ENCODE data around the gene CYYR1.

The CYYR1 gene

GRCh38 chr21:26539566-26539965, 33.5 kb downstream of the CYYR1 start:
- WGBS, 2 donors (ENCODE audit: extremely low coverage in 2 of 2, insufficient read length in 2 of 2, insufficient replicate concordance in 1 of 2), result no CpG with 5 or more reads among the region's 2 CpGs
- Histone ChIP-seq H4K91ac (ENCODE audit: low read depth, low read length, poor library complexity) (no peak overlapping the region), H2BK12ac (ENCODE audit: low read length) (no peak overlapping the region), H3K9ac (ENCODE audit: low read depth, low read length, poor library complexity) (no peak overlapping the region), H3K18ac (ENCODE audit: low read length) (no peak overlapping the region), H3K4ac (ENCODE audit: low read length) (no peak overlapping the region), H3K79me1 (ENCODE audit: low read depth, low read length) (no peaks in the 10 kb centered on the region), H2BK15ac (ENCODE audit: low read length) (no peak overlapping the region), H3K36me3 (replicated peaks in 1 of 2; ENCODE audit: control insufficient read depth in 2 of 2, insufficient read depth in 2 of 2, low read length in 2 of 2) (no peaks in the 10 kb centered on the region), H2AFZ (ENCODE audit: low read length) (no peak overlapping the region), H2AK5ac (ENCODE audit: low read depth, low read length) (no peak overlapping the region), H2BK5ac (ENCODE audit: low read length) (no peak overlapping the region), H3K9me3 (replicated peaks in 1 of 2; ENCODE audit: control insufficient read depth in 2 of 2, insufficient read depth in 1 of 2, low read depth in 1 of 2, low read length in 2 of 2) (no peaks in the 10 kb centered on the region), H3K14ac (ENCODE audit: low read length) (no peak overlapping the region), H2BK120ac (ENCODE audit: low read depth, low read length) (no peak overlapping the region), H3K27me3 (ENCODE audit: control insufficient read depth in 3 of 3, insufficient read depth in 3 of 3, low read depth in 1 of 3, low read length in 3 of 3) (no peaks in the 10 kb centered on the region), H3K4me3 (ENCODE audit: low read length in 2 of 2) (no peak overlapping the region), H3K4me1 (ENCODE audit: control insufficient read depth in 2 of 2, insufficient read depth in 1 of 2, low read depth in 1 of 2, low read length in 2 of 2) (no peaks in the 10 kb centered on the region), H4K8ac (ENCODE audit: low read depth, low read length) (no peak overlapping the region), H3K27ac (replicated peaks; ENCODE audit: low read length) (no peak overlapping the region), H3K4me2 (ENCODE audit: insufficient read depth, low read length, poor library complexity, severe bottlenecking) (no peak overlapping the region), H3K23ac (ENCODE audit: low read depth, low read length, poor library complexity) (no peak overlapping the region)
- no peak for DNase-seq (ENCODE audit: low spot score)

- no CpG with 5 or more reads among the region's 4 CpGs for WGBS, 2 donors (ENCODE audit: extremely low coverage in 2 of 2, insufficient read length in 2 of 2, insufficient replicate concordance in 1 of 2)
These were observed 38.6 kb downstream of the CYYR1 start for GRCh38 chr21:26534517-26534916.

GRCh38 chr21:26532208-26532607, 40.9 kb downstream of the CYYR1 start:
- H2AFZ ChIP-seq (ENCODE audit: low read length), result no peak overlapping the region
- no peak overlapping the region for H4K91ac ChIP-seq (ENCODE audit: low read depth, low read length, poor library complexity)
- WGBS, 2 donors (ENCODE audit: extremely low coverage in 2 of 2, insufficient read length in 2 of 2, insufficient replicate concordance in 1 of 2), result no CpG with 5 or more reads among the region's 2 CpGs
- no peaks in the 10 kb centered on the region for H3K9me3 ChIP-seq (replicated peaks in 1 of 2; ENCODE audit: control insufficient read depth in 2 of 2, insufficient read depth in 1 of 2, low read depth in 1 of 2, low read length in 2 of 2)
- H3K79me1 ChIP-seq (ENCODE audit: low read depth, low read length), result no peaks in the 10 kb centered on the region
- H3K4me1 ChIP-seq (ENCODE audit: control insufficient read depth in 2 of 2, insufficient read depth in 1 of 2, low read depth in 1 of 2, low read length in 2 of 2), result peaks cover 0 to 2% of the 10 kb centered on the region in 2 donors
- no peak overlapping the region for H3K4me3 ChIP-seq (ENCODE audit: low read length in 2 of 2)
- no peak for DNase-seq (ENCODE audit: low spot score)
- H3K9ac ChIP-seq (ENCODE audit: low read depth, low read length, poor library complexity), result no peak overlapping the region
- H3K27me3 ChIP-seq (ENCODE audit: control insufficient read depth in 3 of 3, insufficient read depth in 3 of 3, low read depth in 1 of 3, low read length in 3 of 3), result no peaks in the 10 kb centered on the region
- H3K4me2 ChIP-seq (ENCODE audit: insufficient read depth, low read length, poor library complexity, severe bottlenecking), result no peak overlapping the region
- H3K27ac ChIP-seq (replicated peaks; ENCODE audit: low read length), result no peak overlapping the region
- H4K8ac ChIP-seq (ENCODE audit: low read depth, low read length), result no peak overlapping the region
- H2BK12ac ChIP-seq (ENCODE audit: low read length), result no peak overlapping the region
- H3K14ac ChIP-seq (ENCODE audit: low read length), result no peak overlapping the region
- H2BK120ac ChIP-seq (ENCODE audit: low read depth, low read length), result no peak overlapping the region
- no peak overlapping the region for H2BK15ac ChIP-seq (ENCODE audit: low read length)
- H2AK5ac ChIP-seq (ENCODE audit: low read depth, low read length), result no peak overlapping the region
- no peak overlapping the region for H3K18ac ChIP-seq (ENCODE audit: low read length)
- no peak overlapping the region for H3K4ac ChIP-seq (ENCODE audit: low read length)
- peaks cover 0 to 6% of the 10 kb centered on the region in 2 donors for H3K36me3 ChIP-seq (replicated peaks in 1 of 2; ENCODE audit: control insufficient read depth in 2 of 2, insufficient read depth in 2 of 2, low read length in 2 of 2)
- H2BK5ac ChIP-seq (ENCODE audit: low read length), result no peak overlapping the region
- H3K23ac ChIP-seq (ENCODE audit: low read depth, low read length, poor library complexity), result no peak overlapping the region

More at GRCh38 chr21:26534517-26534916, 38.6 kb downstream of the CYYR1 start:
- Histone ChIP-seq H3K4me1 (ENCODE audit: control insufficient read depth in 2 of 2, insufficient read depth in 1 of 2, low read depth in 1 of 2, low read length in 2 of 2) (peaks cover 0 to 2% of the 10 kb centered on the region in 2 donors), H3K4ac (ENCODE audit: low read length) (no peak overlapping the region), H3K9ac (ENCODE audit: low read depth, low read length, poor library complexity) (no peak overlapping the region), H3K27ac (replicated peaks; ENCODE audit: low read length) (no peak overlapping the region), H2BK12ac (ENCODE audit: low read length) (no peak overlapping the region), H3K4me3 (ENCODE audit: low read length in 2 of 2) (no peak overlapping the region), H2AFZ (ENCODE audit: low read length) (no peak overlapping the region), H3K9me3 (replicated peaks in 1 of 2; ENCODE audit: control insufficient read depth in 2 of 2, insufficient read depth in 1 of 2, low read depth in 1 of 2, low read length in 2 of 2) (no peaks in the 10 kb centered on the region), H2BK5ac (ENCODE audit: low read length) (no peak overlapping the region), H2BK120ac (ENCODE audit: low read depth, low read length) (no peak overlapping the region), H4K91ac (ENCODE audit: low read depth, low read length, poor library complexity) (no peak overlapping the region), H2BK15ac (ENCODE audit: low read length) (no peak overlapping the region), H3K4me2 (ENCODE audit: insufficient read depth, low read length, poor library complexity, severe bottlenecking) (no peak overlapping the region), H4K8ac (ENCODE audit: low read depth, low read length) (no peak overlapping the region), H3K79me1 (ENCODE audit: low read depth, low read length) (no peaks in the 10 kb centered on the region), H3K23ac (ENCODE audit: low read depth, low read length, poor library complexity) (no peak overlapping the region), H3K14ac (ENCODE audit: low read length) (no peak overlapping the region), H3K18ac (ENCODE audit: low read length) (no peak overlapping the region), H2AK5ac (ENCODE audit: low read depth, low read length) (no peak overlapping the region), H3K27me3 (ENCODE audit: control insufficient read depth in 3 of 3, insufficient read depth in 3 of 3, low read depth in 1 of 3, low read length in 3 of 3) (no peaks in the 10 kb centered on the region), H3K36me3 (replicated peaks in 1 of 2; ENCODE audit: control insufficient read depth in 2 of 2, insufficient read depth in 2 of 2, low read length in 2 of 2) (peaks cover 0 to 6% of the 10 kb centered on the region in 2 donors)
- DNase-seq (ENCODE audit: low spot score), result no peak

GRCh38 chr21:26529526-26529925, 43.6 kb downstream of the CYYR1 start:
- Histone ChIP-seq H2AFZ (ENCODE audit: low read length) (no peak overlapping the region), H3K36me3 (replicated peaks in 1 of 2; ENCODE audit: control insufficient read depth in 2 of 2, insufficient read depth in 2 of 2, low read length in 2 of 2) (peaks cover 0 to 7% of the 10 kb centered on the region in 2 donors), H2BK12ac (ENCODE audit: low read length) (no peak overlapping the region), H2AK5ac (ENCODE audit: low read depth, low read length) (no peak overlapping the region), H4K91ac (ENCODE audit: low read depth, low read length, poor library complexity) (no peak overlapping the region), H2BK5ac (ENCODE audit: low read length) (no peak overlapping the region), H3K4me1 (ENCODE audit: control insufficient read depth in 2 of 2, insufficient read depth in 1 of 2, low read depth in 1 of 2, low read length in 2 of 2) (peaks cover 0 to 2% of the 10 kb centered on the region in 2 donors), H2BK15ac (ENCODE audit: low read length) (no peak overlapping the region), H3K79me1 (ENCODE audit: low read depth, low read length) (no peaks in the 10 kb centered on the region), H3K4ac (ENCODE audit: low read length) (no peak overlapping the region), H3K9me3 (replicated peaks in 1 of 2; ENCODE audit: control insufficient read depth in 2 of 2, insufficient read depth in 1 of 2, low read depth in 1 of 2, low read length in 2 of 2) (peaks cover 0 to 1% of the 10 kb centered on the region in 2 donors), H2BK120ac (ENCODE audit: low read depth, low read length) (no peak overlapping the region), H3K27me3 (ENCODE audit: control insufficient read depth in 3 of 3, insufficient read depth in 3 of 3, low read depth in 1 of 3, low read length in 3 of 3) (no peaks in the 10 kb centered on the region), H3K27ac (replicated peaks; ENCODE audit: low read length) (no peak overlapping the region), H3K18ac (ENCODE audit: low read length) (no peak overlapping the region), H4K8ac (ENCODE audit: low read depth, low read length) (no peak overlapping the region), H3K14ac (ENCODE audit: low read length) (no peak overlapping the region), H3K23ac (ENCODE audit: low read depth, low read length, poor library complexity) (no peak overlapping the region), H3K4me3 (ENCODE audit: low read length in 2 of 2) (no peak overlapping the region), H3K9ac (ENCODE audit: low read depth, low read length, poor library complexity) (no peak overlapping the region), H3K4me2 (ENCODE audit: insufficient read depth, low read length, poor library complexity, severe bottlenecking) (no peak overlapping the region)
- no CpG with 5 or more reads among the region's 1 CpG for WGBS, 2 donors (ENCODE audit: extremely low coverage in 2 of 2, insufficient read length in 2 of 2, insufficient replicate concordance in 1 of 2)
- no peak for DNase-seq (ENCODE audit: low spot score)

Measured in neuronal stem cell (in vitro differentiated cells).